DMS53 treated with DMSO at 0.1 percent for 48 hours (cell line): Measurements from ENCODE around the gene LGALS9B.
"Not testable (repeated sequence)": the region's sequence is repeated elsewhere in the genome, so short reads cannot be mapped to it uniquely, and the experiment has no call there.

Experiments
- DNase-seq: peaks from one replicate; lab custom pipeline; 2025; ENCODE audit not compliant: unreplicated experiment; lab: John Stamatoyannopoulos, UW

LGALS9B gene

GRCh38 chr17:20467447-20467846 is at the start of gene LGALS9B:
Gene LGALS9B (minus strand): TSS chr17:20467539. CDS start chr17:20467470, 69 bp downstream.
- DNase-seq = not testable (repeated sequence)

- DNase-seq = not testable (repeated sequence)
These were observed 49.6 kb upstream of the LGALS9B start for GRCh38 chr17:20516986-20517385.

DNA sequence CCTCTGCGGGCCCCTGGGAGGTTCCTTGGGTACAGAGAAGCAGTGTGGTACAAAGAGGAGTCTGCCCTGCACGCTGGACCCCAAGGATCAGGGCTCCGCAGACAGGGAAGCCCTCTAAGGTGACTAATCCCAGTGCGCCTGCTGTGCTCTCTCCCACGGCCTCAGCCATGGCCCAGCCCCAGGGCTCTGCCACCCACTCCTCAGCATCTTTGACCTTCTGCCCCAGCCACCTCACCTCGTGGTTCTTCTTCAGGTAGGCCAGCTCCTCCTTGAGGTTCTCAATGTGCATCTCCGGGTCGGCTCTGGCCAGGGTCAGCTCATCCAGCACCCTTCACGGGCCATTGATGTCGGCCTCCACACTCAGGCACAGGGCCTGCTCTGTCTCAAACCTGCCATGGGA is 47.8 kb upstream of the LGALS9B start:
- DNase-seq = not testable (repeated sequence)

DNA sequence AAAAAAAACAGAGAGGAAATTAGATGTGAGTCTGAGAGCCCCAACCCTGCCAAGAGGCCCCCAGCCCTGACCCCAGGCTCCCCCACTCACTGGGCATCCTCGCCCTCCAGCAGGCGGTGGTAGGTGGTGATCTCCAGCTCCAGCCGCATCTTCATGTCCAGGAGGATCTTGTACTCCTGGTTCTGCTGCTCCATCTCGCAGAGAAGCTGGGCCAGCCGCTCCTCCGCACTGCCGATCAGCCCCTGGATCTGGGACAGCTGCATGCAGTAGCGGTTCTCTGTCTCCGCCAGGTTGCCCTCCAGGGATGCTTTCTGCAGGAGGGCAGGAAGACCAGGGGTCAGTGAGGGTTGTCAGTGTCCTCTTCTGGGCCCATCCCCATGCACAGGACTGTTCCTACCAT is 46.2 kb upstream of the LGALS9B start:
- not testable (repeated sequence) for DNase-seq

DNA sequence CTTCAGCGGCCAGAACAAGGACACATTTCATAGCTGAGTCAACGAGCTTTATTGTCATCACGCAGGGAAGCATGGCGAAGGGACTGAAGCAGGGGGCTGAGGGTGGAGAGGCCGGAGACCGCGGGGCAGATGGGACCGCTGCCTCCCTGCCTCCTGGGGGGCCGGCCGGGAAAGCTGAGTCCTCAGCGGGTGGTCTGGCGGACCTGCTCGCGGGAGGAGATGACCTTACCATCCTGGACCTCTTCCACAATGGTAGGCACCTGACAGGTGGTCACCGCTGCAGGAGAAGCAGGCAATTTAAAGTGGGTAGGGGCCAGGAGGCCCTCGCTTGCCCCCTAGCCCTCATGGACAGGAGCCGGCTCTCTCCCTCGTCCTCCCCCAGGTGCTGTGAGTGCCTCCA is 45.0 kb upstream of the LGALS9B start:
- not testable (repeated sequence) for DNase-seq

DNA sequence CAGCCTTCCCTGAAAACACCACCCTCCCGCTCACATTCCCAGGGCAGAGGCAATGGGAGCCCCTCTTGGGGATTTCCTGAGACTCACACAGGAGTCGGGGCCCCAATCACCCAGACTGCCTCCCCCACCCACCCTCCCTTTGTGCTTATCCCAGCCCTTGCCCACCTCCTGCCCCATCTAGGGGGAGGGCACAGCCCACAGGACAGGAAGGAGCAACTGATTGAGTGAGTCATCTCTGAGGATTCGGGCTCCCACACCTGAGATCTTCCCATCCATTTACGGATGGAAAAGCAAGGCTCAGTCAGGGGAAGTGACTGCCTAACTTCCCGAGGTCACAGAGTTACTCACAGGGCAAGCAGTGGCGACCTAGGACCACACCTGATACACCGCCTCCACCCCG is 44.4 kb upstream of the LGALS9B start:
- not testable (repeated sequence) for DNase-seq

DNA sequence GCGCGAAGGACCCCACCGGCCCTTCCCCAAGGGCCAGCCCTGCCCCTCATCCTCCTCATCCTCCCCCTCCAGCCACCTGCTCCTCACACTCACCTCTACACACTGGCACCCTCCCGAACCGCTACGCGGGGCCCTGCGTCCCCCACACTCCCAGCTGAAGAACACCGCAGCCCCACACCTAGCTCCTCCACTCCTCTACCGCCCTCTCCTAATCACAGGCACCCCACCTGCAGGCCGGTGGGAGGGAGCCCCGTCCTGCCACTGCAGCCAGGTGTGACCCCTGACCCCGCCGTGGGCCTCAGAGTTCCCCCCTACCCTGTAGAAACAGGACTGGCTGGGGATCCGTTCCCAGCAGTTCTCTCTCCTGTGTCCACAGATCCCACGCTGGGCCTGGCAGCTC is 38.0 kb upstream of the LGALS9B start:
- not testable (repeated sequence) for DNase-seq

GRCh38 chr17:20504388-20505066 is 37.2 kb upstream of the LGALS9B start:
- not testable (repeated sequence) for DNase-seq

GRCh38 chr17:20501896-20502295 is 34.6 kb upstream of the LGALS9B start:
- not testable (repeated sequence) for DNase-seq

- not testable (repeated sequence) for DNase-seq
These were observed 33.0 kb upstream of the LGALS9B start for GRCh38 chr17:20500346-20500745.

- DNase-seq = not testable (repeated sequence)
These were observed 28.1 kb upstream of the LGALS9B start for GRCh38 chr17:20495420-20495819.

GRCh38 chr17:20494735-20495134 is 27.4 kb upstream of the LGALS9B start:
- DNase-seq = not testable (repeated sequence)

GRCh38 chr17:20494147-20494546 is 26.8 kb upstream of the LGALS9B start:
- not testable (repeated sequence) for DNase-seq

GRCh38 chr17:20492971-20493370 is 25.6 kb upstream of the LGALS9B start:
- not testable (repeated sequence) for DNase-seq

DNA sequence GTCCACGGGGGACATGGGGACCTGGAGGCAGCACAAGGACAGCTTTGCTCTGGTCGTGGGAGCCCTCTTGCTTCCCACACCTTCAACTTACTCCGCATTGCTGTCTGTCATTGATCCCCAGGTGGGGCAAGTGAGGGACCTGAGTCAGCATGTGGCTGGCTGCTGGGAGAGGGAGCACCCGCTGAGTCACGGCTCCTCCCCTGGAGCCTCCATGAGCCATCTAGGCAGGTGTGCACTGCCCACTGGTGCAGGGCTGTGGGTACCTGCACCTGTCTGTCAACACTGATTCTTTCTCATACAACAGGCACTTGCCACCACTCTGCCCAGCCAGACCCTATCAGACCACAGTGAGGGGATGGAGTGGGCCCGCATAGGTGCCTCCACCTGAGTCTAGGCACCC is 24.8 kb upstream of the LGALS9B start:
- DNase-seq = not testable (repeated sequence)

DNA sequence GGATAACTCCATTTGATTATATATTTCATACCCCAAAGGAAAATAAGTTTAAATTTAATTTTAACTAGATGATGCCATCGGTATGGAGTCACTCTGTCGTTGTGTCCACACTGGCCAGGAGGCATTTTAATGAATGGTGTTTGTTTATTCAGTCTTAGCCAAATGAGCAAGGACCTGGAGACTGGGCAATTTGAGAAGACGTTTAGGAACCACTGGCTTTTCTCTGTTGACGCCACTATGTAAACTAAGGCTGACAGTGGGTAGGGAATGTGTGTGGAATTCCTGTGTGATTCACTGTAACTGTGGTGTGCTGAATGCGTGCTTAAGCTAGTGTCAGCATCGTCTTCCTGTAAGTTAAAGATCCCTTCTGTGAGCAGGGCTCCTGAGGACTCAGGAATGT is 17.6 kb upstream of the LGALS9B start:
- not testable (repeated sequence) for DNase-seq

- not testable (repeated sequence) for DNase-seq
These were observed 12.7 kb upstream of the LGALS9B start for GRCh38 chr17:20479889-20480591.

- DNase-seq = not testable (repeated sequence)
These were observed 10.2 kb upstream of the LGALS9B start for GRCh38 chr17:20477398-20478071.

GRCh38 chr17:20475137-20475831 is 7.9 kb upstream of the LGALS9B start:
- not testable (repeated sequence) for DNase-seq

GRCh38 chr17:20474081-20474480 is 6.7 kb upstream of the LGALS9B start:
- DNase-seq = not testable (repeated sequence)

DNA sequence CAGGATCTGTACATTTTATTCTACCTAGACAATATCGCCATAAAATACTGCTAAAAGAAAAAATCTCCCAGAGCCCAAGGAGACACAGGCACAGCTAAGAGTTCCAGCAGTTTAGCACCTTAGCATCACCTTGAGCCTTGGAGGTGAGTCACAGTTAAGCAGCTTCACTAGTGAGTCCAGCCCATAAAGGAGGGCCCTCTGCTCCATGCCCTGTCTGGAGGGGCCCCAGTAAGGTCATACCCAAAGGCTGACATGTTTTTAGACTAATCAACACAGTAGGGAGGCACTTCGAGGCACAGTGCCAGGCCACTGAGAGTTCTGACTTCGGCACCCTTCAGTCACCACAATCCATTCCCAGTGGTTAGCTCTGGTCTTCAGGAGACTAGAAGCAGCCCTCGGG is 2.6 kb upstream of the LGALS9B start:
- not testable (repeated sequence) for DNase-seq
